OCI-LY7 (cell line): Measurements from ENCODE around the gene PLEKHG4B. TPM values are rescaled to one million over a fixed set of nuclear protein-coding genes. Genes with fewer than 3 reads are reported as not detected.

Source experiments
- BruUV-seq: library from RNA; stranded (reverse); fragments of 400-500 nt; replicated peaks from 2 replicates; lab custom pipeline; 2021; lab: Mats Ljungman, UMichigan
- CTCF ChIA-PET: fragments of 300-600 bp; sonication (Branson Sonifier 250); formaldehyde crosslinking; loops from one replicate; lab custom pipeline; 2022; ENCODE audit warnings: antibody characterized with exemption; ENCODE audit not compliant: unreplicated experiment; lab: Charles Lee
- POLR2A ChIA-PET: fragments of 300-600 bp; sonication (Branson Sonifier 250); formaldehyde crosslinking; loops from one replicate; lab custom pipeline; 2022; ENCODE audit warnings: antibody characterized with exemption; lab: Charles Lee
- DNase-seq: peaks from one replicate; pipeline ENCODE4 v3.0.0-alpha.2; 2015; ENCODE audit warnings: low spot score
- H2AFZ ChIP-seq: fragments of 200-600 bp; sonication (generic), shearing (Covaris generic); 2 replicates; pipeline ENCODE4 v1.6.1; 2014; ENCODE audit warnings: mild to moderate bottlenecking, antibody characterized with exemption, low read length, moderate library complexity
- H3K27ac ChIP-seq: fragments of 200-600 bp; sonication (generic); 2 replicates; pipeline ENCODE4 v1.5.1; 2014; ENCODE audit warnings: mixed run types, low read depth, mild to moderate bottlenecking, moderate library complexity, low read length, inconsistent platforms; ENCODE audit not compliant: poor library complexity, severe bottlenecking
- H3K36me3 ChIP-seq: fragments of 200-600 bp; sonication (generic); 2 replicates; pipeline ENCODE4 v1.6.1; 2014; ENCODE audit warnings: mild to moderate bottlenecking, antibody characterized with exemption, low read length, moderate library complexity, mixed read lengths; ENCODE audit not compliant: insufficient read depth
- H3K4me1 ChIP-seq: fragments of 200-600 bp; sonication (generic); 2 replicates; pipeline ENCODE4 v1.5.1; 2014; ENCODE audit warnings: mild to moderate bottlenecking, low read length; ENCODE audit not compliant: insufficient read depth, poor library complexity, severe bottlenecking
- H3K4me2 ChIP-seq: fragments of 200-600 bp; sonication (generic); 2 replicates; pipeline ENCODE4 v1.6.1; 2014; ENCODE audit warnings: mild to moderate bottlenecking, low read length
- H3K4me3 ChIP-seq: fragments of 200-600 bp; sonication (generic); 2 replicates; pipeline ENCODE4 v1.5.1; 2014; ENCODE audit warnings: mild to moderate bottlenecking, low read depth, low read length; ENCODE audit not compliant: poor library complexity, severe bottlenecking
- H3K79me2 ChIP-seq: fragments of 200-600 bp; sonication (generic); 2 replicates; pipeline ENCODE4 v1.6.1; 2016; ENCODE audit warnings: low read depth, mild to moderate bottlenecking, low read length, moderate library complexity, mixed read lengths; ENCODE audit not compliant: insufficient read depth
- H3K9me2 ChIP-seq: fragments of 200-600 bp; sonication (generic); 2 replicates; pipeline ENCODE4 v1.6.1; 2016; ENCODE audit warnings: mild to moderate bottlenecking, low read length, mixed read lengths; ENCODE audit not compliant: insufficient read depth
- H3K9me3 ChIP-seq: fragments of 200-600 bp; sonication (generic); 2 replicates; pipeline ENCODE4 v1.6.1; 2014; ENCODE audit warnings: mild to moderate bottlenecking, mixed run types, low read length, mixed read lengths
- H4K20me1 ChIP-seq: fragments of 200-600 bp; sonication (generic); 2 replicates; pipeline ENCODE4 v1.6.1; 2014; ENCODE audit warnings: mild to moderate bottlenecking, antibody characterized with exemption, low read length, moderate library complexity, mixed read lengths; ENCODE audit not compliant: insufficient read depth
- CTCF ChIP-seq: fragments of 200-600 bp; sonication (generic); conservative IDR thresholded peaks from 2 replicates; pipeline ENCODE4 v1.5.1; 2014; ENCODE audit warnings: mild to moderate bottlenecking, antibody characterized with exemption, low read length, moderate library complexity, mixed read lengths
- EZH2phosphoT487 ChIP-seq: fragments of 200-600 bp; sonication (generic); IDR thresholded peaks from 2 replicates; pipeline ENCODE4 v1.6.1; 2018; ENCODE audit warnings: low read depth, borderline replicate concordance, mild to moderate bottlenecking, mixed run types, antibody characterized with exemption, low read length, moderate library complexity, mixed read lengths
- intact Hi-C: fragments of 100-400 bp; cut with micrococcal nuclease; formaldehyde crosslinking; loops from one replicate; pipeline ENCODE4 v1.10.0; 2022; ENCODE audit not compliant: unreplicated experiment
- total RNA-seq, 2 experiments: library from RNA; depleted of rRNA in 1 of 2; stranded (reverse); fragments of >200 nt in 1 of 2; shearing (Covaris generic) in 1 of 2; gene quantifications; 2 replicates each; pipeline ENCODE4 v1.2.3, GENCODE V29; 2014 to 2022

The PLEKHG4B gene
- total RNA-seq, 2 experiments from 2014 or later, result 0.30 to 0.41 TPM

- TF ChIP-seq EZH2phosphoT487, result no peak
- no peak for TF ChIP-seq CTCF
- Histone ChIP-seq H3K9me2 (no peaks in the 10 kb centered on the region), H2AFZ (no peak overlapping the region), H3K36me3 (no peaks in the 10 kb centered on the region), H3K4me1 (no peaks in the 10 kb centered on the region), H3K4me2 (no peak overlapping the region), H4K20me1 (no peaks in the 10 kb centered on the region), H3K4me3 (no peak overlapping the region), H3K27ac (no peak overlapping the region), H3K79me2 (no peaks in the 10 kb centered on the region), H3K9me3 (no peaks in the 10 kb centered on the region)
- DNase-seq, result no peak
- no TSS peak for BruUV-seq
- ChIA-PET POLR2A (no interaction called here), CTCF (no interaction called here)
- intact Hi-C loops, result no loop called here
These were observed 75.5 kb downstream of the PLEKHG4B start for GRCh38 chr5:167511-167910.

GRCh38 chr5:167982-168660 is 76.2 kb downstream of the PLEKHG4B start:
- Histone ChIP-seq H3K9me2 (no peaks in the 10 kb centered on the region), H3K79me2 (no peaks in the 10 kb centered on the region), H2AFZ (no peak overlapping the region), H3K4me2 (no peak overlapping the region), H3K4me3 (no peak overlapping the region), H4K20me1 (no peaks in the 10 kb centered on the region), H3K36me3 (no peaks in the 10 kb centered on the region), H3K4me1 (no peaks in the 10 kb centered on the region), H3K27ac (no peak overlapping the region), H3K9me3 (no peaks in the 10 kb centered on the region)
- ChIA-PET CTCF (no interaction called here), POLR2A (interaction anchor here (0.7 kb wide), 2 partner anchors 181 to 1536 kb away, joined by 3 to 4 read pairs; no protein-coding TSS in a partner anchor)
- BruUV-seq, result no TSS peak
- no peak for TF ChIP-seq CTCF
- no peak for TF ChIP-seq EZH2phosphoT487
- intact Hi-C loops, result no loop called here
- DNase-seq, result no peak

GRCh38 chr5:169071-169727 is 77.2 kb downstream of the PLEKHG4B start:
- no peak overlapping the region for H3K4me2 ChIP-seq
- no peak for TF ChIP-seq EZH2phosphoT487
- no peaks in the 10 kb centered on the region for H3K36me3 ChIP-seq
- no peaks in the 10 kb centered on the region for H3K79me2 ChIP-seq
- CTCF ChIA-PET, result no interaction called here
- no peak overlapping the region for H2AFZ ChIP-seq
- POLR2A ChIA-PET, result no interaction called here
- H3K9me3 ChIP-seq, result no peaks in the 10 kb centered on the region
- DNase-seq, result no peak
- no peak overlapping the region for H3K4me3 ChIP-seq
- H4K20me1 ChIP-seq, result no peaks in the 10 kb centered on the region
- no peak overlapping the region for H3K27ac ChIP-seq
- no TSS peak for BruUV-seq
- H3K4me1 ChIP-seq, result no peaks in the 10 kb centered on the region
- intact Hi-C loops, result no loop called here
- H3K9me2 ChIP-seq, result no peaks in the 10 kb centered on the region
